Keratinocyte (primary cell): ENCODE measurements around the gene MPHOSPH6. TPM values are rescaled to one million over a fixed set of nuclear protein-coding genes. Genes with fewer than 3 reads are reported as not detected.

Experiments
- DNase-seq: peaks from one replicate; pipeline ENCODE4 v3.0.0-alpha.2; 2011; ENCODE audit warnings: low read depth, missing footprints, low spot score
- FAIRE-seq: peaks from 2 replicates; lab custom pipeline; 2011; peaks lifted over from hg19 to GRCh38; lab: Jason Lieb, UNC
- H2AFZ ChIP-seq: 2 replicates; pipeline ENCODE4 v1.6.0; 2012; ENCODE audit warnings: low read length, control low read depth, inconsistent platforms; ENCODE audit not compliant: control insufficient read depth
- H3K27ac ChIP-seq: 2 replicates; pipeline ENCODE4 v1.5.1; 2011; ENCODE audit warnings: low read length; ENCODE audit not compliant: control insufficient read depth, insufficient read depth
- H3K27me3 ChIP-seq: 3 replicates; pipeline ENCODE4 v1.6.0; 2011; ENCODE audit warnings: low read length; ENCODE audit not compliant: control insufficient read depth, insufficient read depth; ENCODE audit errors: extremely low read depth
- H3K36me3 ChIP-seq, 2 experiments: 2 replicates in 1 of 2; 3 replicates in 1 of 2; pipeline ENCODE4 v1.5.1; 2011; ENCODE audit warnings: low read length in 2 of 2, mild to moderate bottlenecking in 1 of 2; ENCODE audit not compliant: control insufficient read depth in 2 of 2, insufficient read depth in 2 of 2; ENCODE audit errors: extremely low read depth in 1 of 2
- H3K4me1 ChIP-seq: 3 replicates; pipeline ENCODE4 v1.5.1; 2011; ENCODE audit warnings: low read length; ENCODE audit not compliant: control insufficient read depth, insufficient read depth; ENCODE audit errors: extremely low read depth
- H3K4me2 ChIP-seq: 3 replicates; pipeline ENCODE4 v1.6.0; 2011; ENCODE audit warnings: low read depth, low read length; ENCODE audit not compliant: control insufficient read depth, insufficient read depth; ENCODE audit errors: extremely low read depth
- H3K4me3 ChIP-seq, 3 experiments: fragments of 200-600 bp in 1 of 3; sonication (generic) in 1 of 3; 2 replicates in 2 of 3; 3 replicates in 1 of 3; pipeline ENCODE4 v1.5.1; 2011 to 2016; ENCODE audit warnings: low read length in 3 of 3, mild to moderate bottlenecking in 3 of 3, control low read depth in 2 of 3, inconsistent platforms in 1 of 3, low read depth in 1 of 3, mixed read lengths in 1 of 3, mixed run types in 1 of 3, moderate library complexity in 1 of 3; ENCODE audit not compliant: control insufficient read depth in 2 of 3, insufficient read depth in 2 of 3; ENCODE audit errors: extremely low read depth in 1 of 3
- H3K79me2 ChIP-seq: 2 replicates; pipeline ENCODE4 v1.6.0; 2012; ENCODE audit warnings: low read length; ENCODE audit not compliant: control insufficient read depth, insufficient read depth
- H3K9ac ChIP-seq: 3 replicates; pipeline ENCODE4 v1.6.0; 2011; ENCODE audit warnings: low read length; ENCODE audit not compliant: control insufficient read depth, insufficient read depth; ENCODE audit errors: extremely low read depth
- H3K9me1 ChIP-seq: 3 replicates; pipeline ENCODE4 v1.6.0; 2011; ENCODE audit warnings: low read length; ENCODE audit not compliant: control insufficient read depth, insufficient read depth; ENCODE audit errors: extremely low read depth
- H3K9me3 ChIP-seq: 2 replicates; pipeline ENCODE4 v1.5.1; 2012; ENCODE audit warnings: low read depth, low read length; ENCODE audit not compliant: control insufficient read depth
- H4K20me1 ChIP-seq: 3 replicates; pipeline ENCODE4 v1.6.0; 2011; ENCODE audit warnings: low read length; ENCODE audit not compliant: control insufficient read depth, insufficient read depth; ENCODE audit errors: extremely low read depth
- EZH2 ChIP-seq: IDR thresholded peaks from one replicate; pipeline ENCODE4 v1.6.1; 2012; ENCODE audit warnings: inconsistent platforms, mild to moderate bottlenecking, low read length, moderate library complexity
- dilution Hi-C: fragments of 300-500 bp; cut with MboI; formaldehyde crosslinking; loops from one replicate; pipeline ENCODE4 v1.7.0; 2020; ENCODE audit warnings: low sequenced_read_pairs; ENCODE audit not compliant: extremely low pct_ligation_motif_present
- polyA plus RNA-seq, 5 experiments: library from polyadenylated mRNA; depleted of rRNA in 3 of 5; stranded (reverse) in 3 of 5; stranded (forward) in 1 of 5; unstranded in 1 of 5; fragments of >200 nt; gene quantifications; 1 replicate in 1 of 5; 2 replicates in 3 of 5; 3 replicates in 1 of 5; pipeline versions ENCODE4 v1.2.1 to v1.2.3, GENCODE V29; 2011 to 2012; ENCODE audit warnings: missing spikeins in 2 of 5, low read depth in 1 of 5, low replicate concordance in 1 of 5
- TF ChIP-seq, protein P1 (sequence below), 3 experiments: IDR thresholded peaks in 1 of 3; conservative IDR thresholded peaks in 1 of 3; optimal IDR thresholded peaks in 1 of 3; 2 replicates in 2 of 3; 3 replicates in 1 of 3; pipeline versions ENCODE3 to v1.5.1; 2011; ENCODE audit warnings: low read length in 3 of 3, mild to moderate bottlenecking in 3 of 3, moderate library complexity in 2 of 3, control low read depth in 1 of 3, inconsistent platforms in 1 of 3; ENCODE audit not compliant: insufficient read depth in 2 of 3; ENCODE audit errors: extremely low read depth in 1 of 3

MPHOSPH6 gene
- polyA plus RNA-seq, 1 donor (not counting 4 experiments of a cell fraction or from before 2014, with no cell fraction given) = 76.1 TPM

DNA sequence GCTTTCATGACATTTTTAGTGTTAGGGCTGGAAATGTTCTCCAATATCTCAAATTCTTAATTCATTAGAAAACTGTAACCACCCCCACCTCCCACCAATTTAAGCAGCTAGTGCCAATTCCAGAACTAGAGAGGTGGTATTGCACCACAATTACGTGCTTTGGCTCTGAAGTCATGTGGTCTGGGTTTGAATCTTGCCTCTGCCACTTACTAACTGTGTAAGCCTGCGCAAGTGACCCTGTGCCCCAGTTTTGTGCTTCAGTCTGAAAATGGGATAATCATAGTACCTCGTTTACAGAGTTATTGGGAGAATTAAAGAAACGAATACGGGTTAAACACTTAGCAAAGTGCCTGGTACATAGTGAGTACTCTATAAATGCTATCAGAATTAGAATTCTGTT, 14.2 kb upstream of the MPHOSPH6 start:
- H3K4me3 ChIP-seq = no peak overlapping the region
- no peaks in the 10 kb centered on the region for H4K20me1 ChIP-seq
- H3K9me3 ChIP-seq = no peaks in the 10 kb centered on the region
- dilution Hi-C loops = no loop called here
- H3K27me3 ChIP-seq = no peaks in the 10 kb centered on the region
- no peak overlapping the region for H3K27ac ChIP-seq
- no peak overlapping the region for H2AFZ ChIP-seq
- H3K4me2 ChIP-seq = no peak overlapping the region
- no peak overlapping the region for H3K9ac ChIP-seq
- no peaks in the 10 kb centered on the region for H3K79me2 ChIP-seq
- TF ChIP-seq, protein P1, sequence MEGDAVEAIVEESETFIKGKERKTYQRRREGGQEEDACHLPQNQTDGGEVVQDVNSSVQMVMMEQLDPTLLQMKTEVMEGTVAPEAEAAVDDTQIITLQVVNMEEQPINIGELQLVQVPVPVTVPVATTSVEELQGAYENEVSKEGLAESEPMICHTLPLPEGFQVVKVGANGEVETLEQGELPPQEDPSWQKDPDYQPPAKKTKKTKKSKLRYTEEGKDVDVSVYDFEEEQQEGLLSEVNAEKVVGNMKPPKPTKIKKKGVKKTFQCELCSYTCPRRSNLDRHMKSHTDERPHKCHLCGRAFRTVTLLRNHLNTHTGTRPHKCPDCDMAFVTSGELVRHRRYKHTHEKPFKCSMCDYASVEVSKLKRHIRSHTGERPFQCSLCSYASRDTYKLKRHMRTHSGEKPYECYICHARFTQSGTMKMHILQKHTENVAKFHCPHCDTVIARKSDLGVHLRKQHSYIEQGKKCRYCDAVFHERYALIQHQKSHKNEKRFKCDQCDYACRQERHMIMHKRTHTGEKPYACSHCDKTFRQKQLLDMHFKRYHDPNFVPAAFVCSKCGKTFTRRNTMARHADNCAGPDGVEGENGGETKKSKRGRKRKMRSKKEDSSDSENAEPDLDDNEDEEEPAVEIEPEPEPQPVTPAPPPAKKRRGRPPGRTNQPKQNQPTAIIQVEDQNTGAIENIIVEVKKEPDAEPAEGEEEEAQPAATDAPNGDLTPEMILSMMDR (optimal IDR thresholded peaks at IDR 0.05 in 1 of 3, IDR thresholded peaks at IDR 0.05 in 1 of 3, conservative IDR thresholded peaks at IDR 0.05 in 1 of 3; ENCODE audit: extremely low read depth in 1 of 3, insufficient read depth in 2 of 3, low read length in 3 of 3) = no peak
- no peak for TF ChIP-seq EZH2
- DNase-seq = no peak
- no peaks in the 10 kb centered on the region for H3K9me1 ChIP-seq
- H3K36me3 ChIP-seq = no peaks in the 10 kb centered on the region
- H3K4me1 ChIP-seq = peaks cover 3% of the 10 kb centered on the region
- FAIRE-seq = no peak

DNA sequence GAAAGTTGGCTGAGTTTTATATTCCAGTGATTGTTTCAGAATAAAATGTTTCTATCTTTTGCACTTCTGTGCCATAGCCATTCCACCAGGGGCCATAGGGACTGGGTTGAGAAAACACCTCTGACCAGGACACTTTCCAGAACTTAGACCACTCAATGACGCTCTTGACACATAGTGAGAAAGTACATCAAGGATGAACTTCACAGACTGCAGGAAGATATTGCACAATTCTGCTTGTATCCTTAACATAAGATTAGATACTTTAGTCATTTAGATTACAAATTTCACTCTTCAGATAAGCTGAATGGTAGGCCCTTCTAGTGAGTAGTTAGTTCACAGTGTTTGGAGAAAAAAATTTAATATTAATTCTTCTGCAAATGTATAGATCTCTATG, 13.0 kb upstream of the MPHOSPH6 start:
- Histone ChIP-seq H3K27me3 (no peaks in the 10 kb centered on the region), H2AFZ (no peak overlapping the region), H3K36me3 (no peaks in the 10 kb centered on the region), H3K9me3 (no peaks in the 10 kb centered on the region), H4K20me1 (no peaks in the 10 kb centered on the region), H3K4me2 (no peak overlapping the region), H3K4me1 (no peaks in the 10 kb centered on the region), H3K9ac (no peak overlapping the region), H3K27ac (no peak overlapping the region), H3K79me2 (no peaks in the 10 kb centered on the region), H3K4me3 (no peak overlapping the region), H3K9me1 (no peaks in the 10 kb centered on the region)
- FAIRE-seq (no peak), DNase-seq (no peak)
- dilution Hi-C loops = no loop called here
- TF ChIP-seq, protein P1 (optimal IDR thresholded peaks at IDR 0.05 in 1 of 3, IDR thresholded peaks at IDR 0.05 in 1 of 3, conservative IDR thresholded peaks at IDR 0.05 in 1 of 3; ENCODE audit: extremely low read depth in 1 of 3, insufficient read depth in 2 of 3, low read length in 3 of 3) = no peak
- TF ChIP-seq EZH2 = no peak
